ENCODE results near the gene CDR2.
"Not testable (repeated sequence)": the region's sequence is repeated elsewhere in the genome, so short reads cannot be mapped to it uniquely, and the experiment has no call there.

Gene CDR2

GRCh38 chr16:22370038-22370820 lies 4.2 kb downstream of the CDR2 start:
- TF ChIP-seq CTCF (conservative IDR thresholded peaks at IDR 0.05; ENCODE audit: low read depth, low read length), result no peak
- DNase-seq (ENCODE audit: low read depth), result no peak
- peak overlapping the region; percentile 13 for H3K4me3 ChIP-seq (ENCODE audit: low read length)

GRCh38 chr16:22369221-22369811 lies 5.1 kb downstream of the CDR2 start:
- DNase-seq (ENCODE audit: low read depth), result no peak
- no peak for TF ChIP-seq CTCF (conservative IDR thresholded peaks at IDR 0.05; ENCODE audit: low read depth, low read length)
- H3K4me3 ChIP-seq (ENCODE audit: low read length), result no peak overlapping the region

- not testable (repeated sequence) for H3K4me3 ChIP-seq (ENCODE audit: low read length); DNase-seq (ENCODE audit: low read depth)
These were observed 6.1 kb downstream of the CDR2 start for GRCh38 chr16:22368200-22368826.

GRCh38 chr16:22366889-22367288 lies 7.5 kb downstream of the CDR2 start:
- H3K4me3 ChIP-seq (ENCODE audit: low read length), result no peak overlapping the region
- TF ChIP-seq CTCF (conservative IDR thresholded peaks at IDR 0.05; ENCODE audit: low read depth, low read length), result no peak
- DNase-seq (ENCODE audit: low read depth), result no peak

GRCh38 chr16:22366371-22366770 lies 8.0 kb downstream of the CDR2 start:
- DNase-seq (ENCODE audit: low read depth), result no peak
- TF ChIP-seq CTCF (conservative IDR thresholded peaks at IDR 0.05; ENCODE audit: low read depth, low read length), result no peak
- H3K4me3 ChIP-seq (ENCODE audit: low read length), result no peak overlapping the region

GRCh38 chr16:22364241-22364640 lies 10.2 kb downstream of the CDR2 start:
- no peak overlapping the region for H3K4me3 ChIP-seq (ENCODE audit: low read length)
- DNase-seq (ENCODE audit: low read depth), result no peak
- TF ChIP-seq CTCF (conservative IDR thresholded peaks at IDR 0.05; ENCODE audit: low read depth, low read length), result no peak

GRCh38 chr16:22360963-22361659 lies 13.3 kb downstream of the CDR2 start:
- DNase-seq (ENCODE audit: low read depth), result no peak

More at GRCh38 chr16:22360963-22361659, 13.3 kb downstream of the CDR2 start:
- TF ChIP-seq CTCF (conservative IDR thresholded peaks at IDR 0.05; ENCODE audit: low read depth, low read length), result no peak
- H3K4me3 ChIP-seq (ENCODE audit: low read length), result no peak overlapping the region

Measured in retinal pigment epithelial cell (primary cell).